ENCODE results near the gene SSBP2.

Gene SSBP2

GRCh38 chr5:81401266-81401665 is 349.6 kb downstream of the SSBP2 start:
- no peak for TF ChIP-seq CTCF (IDR thresholded peaks at IDR 0.05; ENCODE audit: low read depth, low read length)

GRCh38 chr5:81400375-81400774 is 350.5 kb downstream of the SSBP2 start:
- no peak for TF ChIP-seq CTCF (IDR thresholded peaks at IDR 0.05; ENCODE audit: low read depth, low read length)
- H3K4me3 ChIP-seq (ENCODE audit: low read depth, low read length), result no peak overlapping the region

More at GRCh38 chr5:81401266-81401665, 349.6 kb downstream of the SSBP2 start:
- H3K4me3 ChIP-seq (ENCODE audit: low read depth, low read length), result no peak overlapping the region

GRCh38 chr5:81398741-81399140 is 352.2 kb downstream of the SSBP2 start:
- TF ChIP-seq CTCF (IDR thresholded peaks at IDR 0.05; ENCODE audit: low read depth, low read length), result no peak
- no peak overlapping the region for H3K4me3 ChIP-seq (ENCODE audit: low read depth, low read length)

GRCh38 chr5:81397176-81397575 is 353.7 kb downstream of the SSBP2 start:
- TF ChIP-seq CTCF (IDR thresholded peaks at IDR 0.05; ENCODE audit: low read depth, low read length), result no peak
- H3K4me3 ChIP-seq (ENCODE audit: low read depth, low read length), result no peak overlapping the region

- no peak for TF ChIP-seq CTCF (IDR thresholded peaks at IDR 0.05; ENCODE audit: low read depth, low read length)
Measured at GRCh38 chr5:81395262-81395661, 355.6 kb downstream of the SSBP2 start.

GRCh38 chr5:81393783-81394718 is 356.8 kb downstream of the SSBP2 start, which contains the start of gene ACOT12:
TSS of gene ACOT12 (minus strand) at chr5:81394134. CDS start at chr5:81394114, 20 bp downstream.
- no peak for TF ChIP-seq CTCF (IDR thresholded peaks at IDR 0.05; ENCODE audit: low read depth, low read length)
- H3K4me3 ChIP-seq (ENCODE audit: low read depth, low read length), result peak within 1 kb of the TSS; percentile 49

More at GRCh38 chr5:81395262-81395661, 355.6 kb downstream of the SSBP2 start:
- H3K4me3 ChIP-seq (ENCODE audit: low read depth, low read length), result no peak overlapping the region

GRCh38 chr5:81393430-81393782 is 357.5 kb downstream of the SSBP2 start:
- H3K4me3 ChIP-seq (ENCODE audit: low read depth, low read length), result peak overlapping the region; percentile 49

More at GRCh38 chr5:81393430-81393782, 357.5 kb downstream of the SSBP2 start:
- TF ChIP-seq CTCF (IDR thresholded peaks at IDR 0.05; ENCODE audit: low read depth, low read length), result no peak

Data from WI38 (cell line).